ENCODE results near the gene HTR6.
"Not testable (repeated sequence)": the region's sequence is repeated elsewhere in the genome, so short reads cannot be mapped to it uniquely, and the experiment has no call there.

Gene HTR6

DNA sequence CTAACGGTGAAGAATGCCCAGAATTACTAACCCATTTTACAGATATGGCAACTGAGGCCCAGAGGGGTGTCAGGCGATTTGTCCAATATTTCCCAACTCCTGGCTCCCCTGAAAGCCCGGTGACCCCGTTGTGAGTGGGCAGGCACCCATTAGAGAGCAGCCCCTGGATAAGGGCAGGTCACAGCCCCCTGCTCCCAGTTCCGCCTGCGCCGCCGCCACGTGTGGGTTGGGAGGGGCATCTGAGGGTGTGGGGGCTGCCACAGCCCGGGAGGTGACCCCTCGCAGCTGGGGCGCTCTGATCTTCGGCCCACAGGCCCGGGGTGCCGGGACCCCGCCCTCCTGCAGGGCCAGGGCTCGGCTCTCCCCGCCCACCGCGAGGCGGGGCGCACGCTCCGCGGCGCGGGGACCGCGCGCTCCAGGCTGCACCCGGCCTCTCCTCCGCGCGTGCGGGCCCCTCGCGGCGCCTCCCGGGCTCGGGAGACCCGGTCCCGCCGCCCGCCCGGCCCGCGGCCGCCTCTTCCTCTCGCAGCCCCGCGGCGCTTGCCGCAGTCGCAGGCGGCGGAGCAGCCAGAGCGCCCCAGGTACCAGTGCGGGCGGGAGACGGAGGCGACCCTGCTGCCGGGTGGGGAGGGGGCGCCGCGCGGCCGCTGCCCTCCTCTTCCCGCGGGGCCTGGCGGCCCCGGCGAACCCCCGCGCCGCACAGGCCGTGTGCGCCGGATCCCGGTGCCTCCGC lies at the start of gene HTR6:
Gene HTR6 (plus strand): TSS at position 423 of the 733 bp plus-strand sequence. CDS start 879 bp downstream, outside the sequence.
- no peak for DNase-seq (ENCODE audit: low read depth in 2 of 2)

DNA sequence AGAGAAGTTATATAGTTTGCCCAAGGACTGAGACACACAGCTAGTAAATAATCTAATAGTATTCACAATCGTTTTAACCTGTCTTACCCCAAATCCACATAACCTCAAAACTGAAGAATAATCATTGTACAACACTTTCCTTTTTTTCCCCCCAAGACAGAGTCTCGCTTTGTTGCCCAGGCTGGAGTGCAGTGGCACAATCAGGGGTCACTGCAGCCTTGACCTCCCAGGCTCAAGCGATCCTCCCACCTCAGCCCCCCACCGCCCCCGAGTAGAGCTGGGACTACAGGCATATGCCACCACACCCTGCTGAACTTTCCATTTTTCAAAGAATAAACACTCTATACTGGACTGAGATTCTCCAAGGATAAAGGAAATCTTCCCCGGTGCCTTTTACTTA lies 49.2 kb upstream of the HTR6 start:
- no peak for DNase-seq (ENCODE audit: low read depth in 2 of 2)

DNA sequence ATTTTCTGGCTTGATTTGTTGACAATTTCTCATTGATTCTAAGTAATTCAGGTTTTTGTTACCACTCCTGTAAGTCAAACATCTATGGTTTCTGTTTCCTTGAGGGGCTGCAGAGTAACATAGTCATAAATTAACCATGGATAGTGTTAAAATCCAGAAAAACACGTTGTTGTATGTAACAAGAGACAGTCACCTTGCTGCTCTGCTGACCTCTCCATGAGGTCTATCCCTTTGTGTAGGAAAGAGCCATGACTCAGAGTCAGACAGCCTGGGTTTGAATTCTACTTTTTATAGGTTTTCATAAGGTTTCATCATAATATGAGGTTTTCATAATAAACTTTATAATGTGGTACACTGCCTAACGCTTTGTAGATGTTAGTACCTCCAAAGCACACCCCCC lies 48.2 kb upstream of the HTR6 start:
- DNase-seq (ENCODE audit: low read depth in 2 of 2), result no peak

GRCh38 chr1:19617376-19617775 lies 47.3 kb upstream of the HTR6 start:
- DNase-seq (ENCODE audit: low read depth in 2 of 2), result no peak

DNA sequence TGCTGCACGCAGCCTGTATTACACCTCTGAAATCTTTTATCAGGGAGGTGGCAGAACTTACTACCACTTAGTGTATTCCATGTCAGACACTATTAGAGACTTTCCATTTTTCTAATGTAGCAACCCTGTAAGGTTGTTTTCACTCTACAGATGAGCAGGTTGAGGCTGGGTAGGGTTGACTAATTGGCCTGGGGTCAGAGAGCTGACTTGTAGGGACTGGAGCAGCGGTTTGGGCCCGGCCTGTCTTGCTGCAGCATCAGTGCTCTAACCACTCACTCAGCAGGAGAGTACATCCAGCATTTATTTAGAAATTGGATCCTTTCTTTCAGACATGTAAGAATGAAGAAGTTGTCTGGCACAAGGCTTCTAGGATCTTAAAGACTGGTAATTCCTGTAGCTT lies 46.2 kb upstream of the HTR6 start:
- no peak for DNase-seq (ENCODE audit: low read depth in 2 of 2)

- no peak for DNase-seq (ENCODE audit: low read depth in 2 of 2)
Observed at GRCh38 chr1:19619697-19620384, 44.8 kb upstream of the HTR6 start.

GRCh38 chr1:19620786-19621185 lies 43.9 kb upstream of the HTR6 start:
- DNase-seq (ENCODE audit: low read depth in 2 of 2), result no peak

DNA sequence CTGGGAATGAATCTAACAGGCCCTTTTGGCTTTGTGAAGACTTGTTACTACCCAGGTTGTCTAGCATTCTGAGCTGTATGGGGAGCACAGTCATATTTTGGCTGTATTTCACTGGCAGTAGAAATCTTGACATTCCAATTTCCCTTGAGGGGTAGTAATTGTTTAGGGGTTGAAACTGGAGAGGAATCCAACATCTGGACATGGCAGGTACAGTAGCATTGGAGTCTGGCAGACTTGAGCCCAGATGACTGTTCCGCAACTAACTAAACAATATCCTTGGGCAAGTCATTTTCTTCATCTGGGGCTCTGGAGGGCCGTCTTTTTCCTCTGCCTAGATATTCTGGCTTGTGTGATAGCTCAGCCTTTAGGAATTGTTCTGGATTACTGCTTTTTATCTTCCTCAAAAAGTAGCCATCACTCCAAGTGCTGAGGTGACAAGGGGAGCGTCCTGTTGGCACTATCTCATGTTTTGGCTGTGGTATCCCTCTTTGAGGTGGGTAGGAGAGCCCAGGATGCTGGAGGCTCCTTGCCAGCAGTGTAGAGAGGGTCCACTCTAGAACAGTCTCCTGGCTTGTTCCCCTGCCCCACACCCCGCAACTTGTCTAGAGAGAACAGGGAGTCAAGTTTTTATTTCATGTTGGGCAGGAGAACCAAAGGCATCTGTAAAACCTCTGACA lies 43.3 kb upstream of the HTR6 start:
- no peak for DNase-seq (ENCODE audit: low read depth in 2 of 2)

DNA sequence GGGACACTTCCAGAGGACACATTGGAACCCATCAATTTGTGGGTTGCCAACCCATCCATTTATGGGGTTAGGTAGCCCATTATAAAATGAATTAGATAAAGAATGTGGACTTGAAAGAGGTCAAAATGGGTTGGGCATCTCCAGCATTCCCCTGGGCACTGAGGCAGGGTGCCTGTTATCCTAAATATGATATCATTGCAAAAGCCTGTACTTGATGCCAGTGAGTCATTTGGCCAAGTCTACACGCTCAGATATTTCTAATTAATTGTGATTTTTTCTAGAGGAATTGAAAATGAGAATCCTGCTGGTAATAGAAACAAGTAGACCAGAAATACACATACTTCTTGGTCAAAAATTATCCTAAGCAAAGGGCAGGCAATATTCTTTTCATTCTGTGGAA lies 42.5 kb upstream of the HTR6 start:
- no peak for DNase-seq (ENCODE audit: low read depth in 2 of 2)

DNA sequence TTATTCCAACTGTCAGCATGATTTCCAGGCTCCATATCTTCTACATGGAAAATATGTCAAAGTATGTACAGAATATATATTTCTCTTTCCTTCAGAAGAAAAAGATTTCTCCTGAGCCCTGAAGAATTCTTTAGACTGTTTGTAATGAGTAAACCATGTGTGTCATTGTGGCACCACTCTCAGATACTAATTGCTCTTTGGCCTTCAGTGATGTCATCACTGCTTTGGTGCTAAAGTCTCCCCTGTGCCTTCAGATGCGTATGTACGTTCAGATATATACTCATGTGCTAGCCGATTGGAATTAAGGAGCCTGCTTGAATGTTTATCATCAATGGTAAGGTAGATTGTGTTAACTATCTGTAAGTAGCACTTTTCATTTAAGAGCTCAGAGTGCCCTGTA lies 41.2 kb upstream of the HTR6 start:
- DNase-seq (ENCODE audit: low read depth in 2 of 2), result no peak

DNA sequence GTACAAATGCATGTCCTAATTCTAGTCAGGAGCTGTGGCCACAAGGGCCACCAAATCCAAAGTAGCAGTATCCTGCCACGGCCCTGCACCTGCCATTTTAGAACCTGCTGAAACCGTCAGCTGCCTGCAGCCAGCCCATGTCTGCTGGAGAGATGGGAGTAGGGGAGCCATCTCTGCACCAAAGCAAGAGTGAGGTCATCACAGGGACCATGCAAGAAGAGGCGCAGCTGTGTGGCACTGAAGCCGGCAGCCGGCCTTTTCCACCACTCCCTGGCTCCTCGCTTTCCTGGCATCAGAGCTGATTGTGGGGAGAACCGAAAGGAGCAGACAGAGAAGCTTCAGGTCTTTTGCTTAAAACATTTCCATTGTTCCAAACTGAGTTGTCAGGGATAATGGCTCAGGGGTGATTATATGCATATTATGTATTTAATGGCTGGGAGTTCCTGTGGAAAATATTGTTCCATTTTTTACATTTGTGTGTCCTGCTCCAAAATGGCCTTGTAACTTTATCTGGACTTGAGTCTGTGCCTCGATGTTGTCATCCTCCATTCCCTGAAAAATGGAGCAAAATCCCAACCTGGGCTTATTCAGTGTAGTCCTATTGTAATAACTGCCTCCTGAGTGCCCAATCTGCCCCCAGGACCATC lies 39.3 kb upstream of the HTR6 start:
- no peak for DNase-seq (ENCODE audit: low read depth in 2 of 2)

- no peak for DNase-seq (ENCODE audit: low read depth in 2 of 2)
Observed at GRCh38 chr1:19628879-19629278, 35.8 kb upstream of the HTR6 start.

DNA sequence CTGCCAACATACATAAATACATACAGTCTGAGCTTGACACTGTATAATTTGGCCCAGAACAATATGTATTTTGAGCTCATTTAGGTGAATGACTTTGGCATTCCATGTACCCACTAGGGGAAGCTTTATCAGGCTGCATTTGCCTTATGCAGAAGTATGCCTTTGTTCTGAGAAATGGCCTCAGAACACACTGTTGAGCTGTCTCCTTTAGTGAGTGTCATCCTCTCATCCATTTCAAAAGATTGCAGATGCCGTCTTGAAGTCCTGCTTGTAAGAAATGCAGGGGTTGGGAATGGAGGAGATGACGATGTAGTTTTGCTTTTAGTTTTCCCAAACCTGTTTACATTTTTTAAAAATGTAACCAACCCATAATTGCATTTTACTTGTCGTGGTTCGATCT lies 35.3 kb upstream of the HTR6 start:
- no peak for DNase-seq (ENCODE audit: low read depth in 2 of 2)

- DNase-seq (ENCODE audit: low read depth in 2 of 2), result not testable (repeated sequence)
Observed at GRCh38 chr1:19630192-19630591, 34.5 kb upstream of the HTR6 start.

GRCh38 chr1:19630720-19631395 lies 33.8 kb upstream of the HTR6 start:
- DNase-seq (ENCODE audit: low read depth in 2 of 2), result no peak

DNA sequence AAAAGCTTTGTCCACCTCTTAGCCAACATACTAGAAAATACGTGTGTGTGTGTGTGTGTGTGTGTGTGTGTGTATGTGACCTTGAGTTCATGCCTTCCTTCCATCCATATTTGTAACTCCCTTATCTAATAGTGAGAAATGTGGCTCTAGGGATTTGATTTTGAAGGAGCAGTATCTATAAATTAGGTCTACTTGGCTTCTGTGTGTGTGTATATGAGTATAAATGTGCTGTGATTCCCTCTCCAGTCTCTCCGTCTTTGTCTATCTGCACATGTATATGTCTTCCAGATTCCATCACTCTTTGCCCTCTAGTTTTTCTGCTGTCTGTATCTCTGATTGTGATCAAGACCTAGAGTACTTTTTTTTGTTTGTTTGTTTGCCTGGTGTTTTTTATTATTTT lies 32.5 kb upstream of the HTR6 start:
- no peak for DNase-seq (ENCODE audit: low read depth in 2 of 2)

DNA sequence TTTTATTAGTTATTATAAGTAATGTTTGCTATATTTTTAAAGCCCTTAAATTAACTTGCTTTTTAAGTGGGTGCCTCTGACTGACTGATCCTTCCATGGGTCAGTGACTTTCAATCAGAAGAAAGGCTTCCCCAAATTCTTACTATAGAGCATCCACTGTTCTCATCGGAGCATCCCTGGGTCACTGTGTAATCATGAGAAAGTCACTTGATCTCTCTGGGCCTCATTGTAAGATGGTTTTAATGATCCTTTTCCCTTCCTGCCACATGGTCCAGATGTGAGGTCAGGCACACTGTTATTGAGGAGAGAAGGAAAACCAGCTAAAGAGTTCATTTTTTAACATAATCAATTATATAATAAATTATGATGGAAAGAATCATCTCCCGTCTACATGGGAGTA lies 31.6 kb upstream of the HTR6 start:
- no peak for DNase-seq (ENCODE audit: low read depth in 2 of 2)

GRCh38 chr1:19635064-19635463 lies 29.6 kb upstream of the HTR6 start:
- DNase-seq (ENCODE audit: low read depth in 2 of 2), result not testable (repeated sequence)

DNA sequence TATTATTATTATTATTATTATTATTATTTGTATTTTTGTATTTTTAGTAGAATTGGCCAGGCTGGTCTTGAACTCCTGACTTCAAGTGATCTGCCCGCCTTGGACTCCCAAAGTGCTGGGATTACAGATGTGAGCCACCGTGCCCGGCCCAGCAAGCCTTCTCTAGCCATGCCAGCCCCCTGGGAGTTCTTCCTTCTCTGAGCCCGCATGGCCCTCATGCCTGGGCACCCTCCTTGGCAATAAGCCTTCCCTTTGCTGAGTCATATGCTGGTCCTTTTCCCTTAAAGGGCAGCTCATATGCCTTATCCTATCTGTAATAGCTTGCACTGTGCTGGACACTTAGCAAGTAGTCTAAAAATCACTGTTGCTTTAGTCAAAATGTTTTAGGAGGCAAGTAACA lies 29.0 kb upstream of the HTR6 start:
- no peak for DNase-seq (ENCODE audit: low read depth in 2 of 2)

DNA sequence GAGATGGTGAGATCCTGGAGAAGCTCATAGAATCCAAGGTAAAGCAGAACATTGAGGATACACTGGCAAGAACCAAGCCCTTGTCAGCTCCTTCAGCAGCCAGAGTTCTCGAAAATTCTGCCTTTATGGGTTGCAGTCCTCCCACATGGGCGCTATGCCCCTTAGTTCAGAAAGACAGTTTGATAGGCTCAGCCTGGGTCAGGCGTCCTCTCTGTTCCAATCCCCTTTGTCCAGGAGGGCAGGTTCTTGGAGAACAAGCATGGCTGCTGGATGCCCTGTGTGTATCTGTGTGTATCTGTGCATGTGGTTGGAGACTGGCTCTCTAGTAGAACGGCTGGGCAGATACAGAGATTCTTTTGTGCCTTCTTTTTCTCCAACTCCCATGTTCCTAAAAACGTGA lies 28.6 kb upstream of the HTR6 start:
- DNase-seq (ENCODE audit: low read depth in 2 of 2), result no peak

- not testable (repeated sequence) for DNase-seq (ENCODE audit: low read depth in 2 of 2)
Observed at GRCh38 chr1:19636749-19637148, 27.9 kb upstream of the HTR6 start.

GRCh38 chr1:19637606-19638005 lies 27.1 kb upstream of the HTR6 start:
- no peak for DNase-seq (ENCODE audit: low read depth in 2 of 2)

Data from activated CD8-positive, alpha-beta memory T cell treated with anti-CD3 and anti-CD28 coated beads for 4 hours (primary cell).